Vagina (tissue), 2 donors: Measurements from ENCODE around the gene JAG1.

ENCODE experiments used
- POLR2A ChIP-seq, 2 donors: fragments of 450-650 bp; IDR thresholded peaks; one replicate each; pipeline ENCODE4 v1.6.1; 2017; ENCODE audit warnings: antibody characterized with exemption in 2 of 2, mild to moderate bottlenecking in 2 of 2, moderate library complexity in 2 of 2
- TF ChIP-seq, protein P1 (sequence below), 3 experiments: fragments of 450-650 bp in 2 of 3; fragments of 200-600 bp in 1 of 3; sonication (generic) in 1 of 3; IDR thresholded peaks; one replicate each; pipeline ENCODE4 v1.5.1; 2017 to 2019; ENCODE audit warnings: antibody characterized with exemption in 3 of 3, mild to moderate bottlenecking in 2 of 3, moderate library complexity in 2 of 3

DNA sequence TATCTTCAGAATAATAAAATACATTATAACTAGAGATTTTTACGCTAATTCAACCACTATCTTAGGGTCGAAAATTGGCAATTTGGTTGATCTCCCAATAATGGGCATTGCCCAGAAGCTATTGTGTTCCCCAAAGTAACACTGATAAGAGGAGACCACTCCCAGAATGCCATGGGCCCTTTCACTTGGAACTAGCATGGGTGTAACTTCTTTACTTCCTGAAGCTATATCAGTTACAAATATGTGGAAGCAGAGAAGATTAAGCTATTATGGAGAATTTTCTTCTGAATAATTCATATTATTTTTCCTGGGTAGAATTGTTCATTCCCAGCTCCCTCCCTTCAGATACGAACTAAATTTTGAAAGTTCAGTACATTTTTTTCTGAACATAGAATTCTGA is 48.2 kb upstream of the JAG1 start:
- TF ChIP-seq, protein P1, sequence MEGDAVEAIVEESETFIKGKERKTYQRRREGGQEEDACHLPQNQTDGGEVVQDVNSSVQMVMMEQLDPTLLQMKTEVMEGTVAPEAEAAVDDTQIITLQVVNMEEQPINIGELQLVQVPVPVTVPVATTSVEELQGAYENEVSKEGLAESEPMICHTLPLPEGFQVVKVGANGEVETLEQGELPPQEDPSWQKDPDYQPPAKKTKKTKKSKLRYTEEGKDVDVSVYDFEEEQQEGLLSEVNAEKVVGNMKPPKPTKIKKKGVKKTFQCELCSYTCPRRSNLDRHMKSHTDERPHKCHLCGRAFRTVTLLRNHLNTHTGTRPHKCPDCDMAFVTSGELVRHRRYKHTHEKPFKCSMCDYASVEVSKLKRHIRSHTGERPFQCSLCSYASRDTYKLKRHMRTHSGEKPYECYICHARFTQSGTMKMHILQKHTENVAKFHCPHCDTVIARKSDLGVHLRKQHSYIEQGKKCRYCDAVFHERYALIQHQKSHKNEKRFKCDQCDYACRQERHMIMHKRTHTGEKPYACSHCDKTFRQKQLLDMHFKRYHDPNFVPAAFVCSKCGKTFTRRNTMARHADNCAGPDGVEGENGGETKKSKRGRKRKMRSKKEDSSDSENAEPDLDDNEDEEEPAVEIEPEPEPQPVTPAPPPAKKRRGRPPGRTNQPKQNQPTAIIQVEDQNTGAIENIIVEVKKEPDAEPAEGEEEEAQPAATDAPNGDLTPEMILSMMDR (IDR thresholded peaks at IDR 0.05) = no peak
- no peak for TF ChIP-seq POLR2A (IDR thresholded peaks at IDR 0.05)
